Measurements from ENCODE around the gene BLTP2.
"Not testable (repeated sequence)": the region's sequence is repeated elsewhere in the genome, so short reads cannot be mapped to it uniquely, and the experiment has no call there.

Gene BLTP2

GRCh38 chr17:28644787-28645575 is at the start of gene BLTP2:
BLTP2 (minus strand) TSS chr17:28645158; CDS start chr17:28645056, 102 bp downstream.
- peak; percentile 96 for DNase-seq

- DNase-seq, result no peak
These were observed 48.9 kb upstream of the BLTP2 start for GRCh38 chr17:28693869-28694268.

DNA sequence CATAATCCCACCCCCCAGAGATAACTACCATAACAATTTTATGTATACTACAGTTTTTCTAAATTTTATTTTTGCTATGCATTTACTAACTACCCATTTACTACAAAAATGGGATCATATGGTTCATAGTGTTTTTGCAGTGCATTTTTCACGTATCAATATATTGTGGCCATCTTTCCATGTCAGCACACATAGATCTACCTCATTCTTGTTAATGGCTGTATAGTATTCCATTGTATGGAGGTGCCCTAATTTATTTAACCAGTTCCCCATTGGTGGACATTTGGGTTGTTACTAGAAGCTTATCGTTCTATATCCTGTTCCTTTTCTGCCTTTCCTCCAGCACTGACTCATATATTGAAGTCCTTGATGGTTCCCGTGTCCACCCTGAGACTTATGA is 44.1 kb upstream of the BLTP2 start:
- DNase-seq, result no peak

DNA sequence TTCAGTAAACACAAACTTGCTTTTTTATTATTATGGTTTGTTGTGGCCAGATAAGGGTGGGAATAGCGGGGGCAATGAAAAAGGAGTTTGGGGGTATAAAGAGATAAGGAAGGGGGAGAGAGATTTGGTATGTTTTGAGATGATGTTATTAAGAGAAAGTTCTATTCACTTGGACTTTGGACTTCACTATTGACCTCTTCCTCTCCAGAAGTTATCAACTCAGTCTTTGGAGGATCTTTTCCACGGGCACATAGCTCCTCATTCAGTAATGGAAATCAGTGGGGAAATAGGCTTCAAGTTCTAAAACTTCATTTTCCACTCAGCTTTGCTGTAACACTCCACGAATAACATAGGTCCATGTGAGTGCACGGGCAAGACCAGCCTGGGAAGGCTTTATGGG is 43.5 kb upstream of the BLTP2 start:
- no peak for DNase-seq

GRCh38 chr17:28686296-28686695 is 41.3 kb upstream of the BLTP2 start:
- no peak for DNase-seq

DNA sequence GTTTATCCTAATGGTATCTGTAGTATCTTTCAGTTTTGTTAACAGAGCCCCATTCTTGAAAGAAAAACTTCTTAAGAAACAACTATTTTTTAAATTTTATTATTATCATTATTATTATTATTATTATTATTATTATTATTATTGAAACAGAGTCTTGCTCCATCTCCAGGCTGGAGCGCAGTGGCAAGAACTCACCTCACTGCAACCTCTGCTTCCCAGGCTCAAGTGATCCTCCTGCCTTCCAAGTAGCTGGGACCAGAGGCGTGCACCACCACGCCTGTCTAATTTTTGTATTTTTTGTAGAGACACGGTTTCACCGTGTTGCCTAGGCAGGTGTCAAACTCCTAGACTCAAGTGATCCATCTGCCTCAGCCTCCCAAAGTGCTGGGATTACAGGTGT is 40.4 kb upstream of the BLTP2 start:
- no peak for DNase-seq

DNA sequence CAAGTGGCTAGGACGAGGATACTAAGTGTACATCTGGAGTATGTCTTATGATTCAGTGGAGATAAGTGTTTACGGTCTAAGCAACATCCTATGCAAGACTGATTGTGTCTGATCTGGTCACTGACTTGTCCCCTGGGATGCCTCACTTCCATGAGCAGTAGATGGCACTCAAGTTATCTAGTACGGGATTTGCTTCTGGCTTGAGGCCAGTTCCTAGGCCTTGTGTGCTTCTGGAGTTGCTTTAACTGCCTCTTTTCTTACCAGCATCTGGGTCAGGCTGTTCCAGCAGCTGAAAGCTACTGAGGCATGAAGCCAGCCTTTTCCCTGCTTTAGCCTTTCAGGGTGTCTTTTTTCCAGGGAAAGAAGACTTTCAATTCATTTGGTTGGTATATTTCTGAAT is 40.0 kb upstream of the BLTP2 start:
- DNase-seq, result no peak

DNA sequence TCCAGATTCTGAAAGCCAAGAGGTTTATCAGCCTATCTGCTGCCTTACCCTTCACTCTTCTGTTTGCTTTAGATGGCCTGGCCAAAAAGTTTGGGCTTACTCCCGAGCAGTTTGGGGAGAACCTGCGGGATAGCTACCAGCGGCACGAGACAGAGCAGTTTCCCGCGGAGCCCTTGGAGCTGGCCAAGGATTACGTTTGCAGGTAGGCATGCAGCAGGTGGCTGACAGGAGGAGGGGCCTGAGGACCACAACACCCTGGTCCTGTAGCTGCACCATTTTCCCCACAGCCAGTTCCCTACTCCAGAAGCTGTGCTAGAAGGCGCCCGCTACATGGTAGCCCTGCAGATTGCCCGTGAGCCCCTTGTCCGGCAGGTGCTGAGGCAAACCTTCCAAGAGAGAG is 37.7 kb upstream of the BLTP2 start:
- no peak for DNase-seq

DNA sequence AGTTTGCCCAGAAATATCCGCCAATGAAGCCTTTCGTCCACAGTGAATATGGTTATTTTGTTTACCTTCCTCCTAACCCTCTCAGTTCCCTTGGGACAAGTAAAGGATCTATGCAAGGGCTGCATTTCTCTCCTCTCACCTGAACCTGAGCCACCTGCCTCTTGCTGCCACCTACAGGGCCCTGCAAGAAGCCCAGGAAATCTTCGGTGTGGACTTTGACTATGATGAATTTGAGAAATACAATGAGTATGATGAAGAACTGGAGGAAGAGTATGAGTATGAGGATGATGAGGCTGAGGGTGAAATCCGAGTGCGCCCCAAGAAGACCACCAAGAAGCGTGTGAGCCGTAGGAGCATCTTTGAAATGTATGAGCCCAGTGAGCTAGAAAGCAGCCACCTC is 31.0 kb upstream of the BLTP2 start:
- DNase-seq, result no peak

DNA sequence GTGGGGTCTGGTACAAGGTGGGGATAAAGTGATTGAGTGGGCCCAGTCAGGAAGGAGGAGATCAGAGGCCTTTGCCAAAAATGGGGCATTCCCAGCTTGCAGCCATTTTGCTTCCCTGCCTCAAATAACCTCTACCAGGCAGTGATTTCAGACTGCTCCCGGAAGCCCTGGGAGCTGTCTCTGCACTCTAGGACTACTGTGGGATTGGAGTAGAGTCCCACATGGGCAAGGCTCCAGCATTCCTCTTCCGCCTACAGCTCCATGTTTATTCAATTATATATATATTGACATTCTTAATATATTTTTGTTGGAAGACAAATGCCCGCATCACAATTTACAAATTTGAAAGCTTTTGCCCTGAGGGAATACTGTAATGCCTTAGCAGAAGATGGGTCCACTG is 30.5 kb upstream of the BLTP2 start:
- DNase-seq, result no peak

DNA sequence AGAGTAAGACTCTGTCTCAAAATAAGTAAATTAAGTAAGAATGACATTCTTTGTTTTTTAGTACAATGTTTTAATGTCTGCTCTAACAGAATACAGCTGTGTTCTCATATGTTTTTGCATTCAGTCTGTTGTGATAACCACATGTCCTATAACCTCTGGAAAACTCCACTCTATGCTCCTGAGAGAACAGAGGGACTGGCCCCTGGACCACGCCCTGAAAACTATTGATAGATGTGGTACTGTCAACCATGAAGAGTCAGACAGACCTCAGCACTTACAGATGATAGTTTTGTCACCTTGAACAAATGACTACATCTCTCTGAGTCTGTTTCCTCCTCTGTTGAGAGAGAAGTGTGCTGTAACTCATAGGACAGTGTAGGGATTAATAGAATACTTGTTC is 25.0 kb upstream of the BLTP2 start:
- DNase-seq, result no peak

DNA sequence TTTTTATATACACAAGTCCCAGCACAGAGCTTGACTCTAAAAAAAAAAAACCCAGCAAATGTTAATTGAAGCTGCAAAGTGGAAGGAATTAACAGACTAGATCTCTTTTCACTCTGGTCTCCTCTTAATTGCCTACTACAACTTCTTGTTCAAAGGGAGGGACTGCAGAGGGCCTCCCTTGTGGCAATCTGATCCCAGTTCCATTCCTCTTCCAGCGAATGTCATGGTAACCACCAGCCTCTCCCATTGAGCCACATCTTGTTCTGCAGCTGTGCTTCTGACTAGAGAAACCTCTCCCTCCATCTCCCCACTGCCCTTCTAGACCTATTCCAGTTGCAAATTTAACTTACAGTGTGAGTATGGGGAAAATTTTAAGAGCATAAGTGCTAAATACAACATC is 22.9 kb upstream of the BLTP2 start:
- no peak for DNase-seq

DNA sequence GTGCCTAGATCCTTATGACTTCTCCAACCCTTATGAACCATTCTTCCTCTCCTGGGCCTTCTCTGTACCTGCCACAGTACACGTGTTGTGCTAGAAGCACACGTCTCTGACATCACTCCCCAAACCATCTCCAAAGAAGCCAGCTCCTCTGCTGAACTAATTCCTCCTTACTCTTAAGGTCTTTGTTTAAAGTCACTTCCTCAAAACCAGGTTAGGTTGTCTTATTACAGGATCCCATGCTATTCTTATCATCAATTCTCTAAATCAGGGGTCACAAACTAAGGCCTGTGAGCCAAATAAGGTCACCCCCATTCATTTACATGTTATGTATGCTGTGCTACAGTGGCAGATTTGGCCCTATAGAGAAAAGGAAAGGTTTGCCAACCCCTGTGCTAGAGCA is 21.0 kb upstream of the BLTP2 start:
- DNase-seq, result no peak

GRCh38 chr17:28663723-28664122 is 18.8 kb upstream of the BLTP2 start:
- DNase-seq, result no peak

DNA sequence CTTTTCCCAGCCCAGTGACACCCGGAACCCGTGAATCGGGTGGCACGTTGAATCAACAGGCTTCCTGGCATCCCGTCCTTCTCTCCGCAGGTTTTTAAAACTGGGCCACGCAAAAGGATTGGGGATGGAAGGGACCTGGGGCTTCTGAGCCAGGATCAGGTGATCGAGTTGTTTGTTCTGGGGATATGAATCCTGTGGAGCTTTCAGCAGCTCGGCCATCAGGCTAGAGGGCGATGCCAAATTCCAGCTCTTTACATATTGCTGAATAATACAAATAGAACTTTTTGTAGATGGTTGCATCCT is 17.5 kb upstream of the BLTP2 start:
- DNase-seq, result no peak

GRCh38 chr17:28661635-28662526 is 16.9 kb upstream of the BLTP2 start, which contains the start of the genes SDF2 and SUPT6H:
SDF2 (minus strand) TSS chr17:28661906; CDS start chr17:28661876, 30 bp downstream.
SUPT6H (plus strand) TSS chr17:28662205; CDS start chr17:28673402, 11,197 bp downstream.
- peak; percentile 90 for DNase-seq

- DNase-seq, result not testable (repeated sequence)
These were observed 14.5 kb upstream of the BLTP2 start for GRCh38 chr17:28659497-28659881.

DNA sequence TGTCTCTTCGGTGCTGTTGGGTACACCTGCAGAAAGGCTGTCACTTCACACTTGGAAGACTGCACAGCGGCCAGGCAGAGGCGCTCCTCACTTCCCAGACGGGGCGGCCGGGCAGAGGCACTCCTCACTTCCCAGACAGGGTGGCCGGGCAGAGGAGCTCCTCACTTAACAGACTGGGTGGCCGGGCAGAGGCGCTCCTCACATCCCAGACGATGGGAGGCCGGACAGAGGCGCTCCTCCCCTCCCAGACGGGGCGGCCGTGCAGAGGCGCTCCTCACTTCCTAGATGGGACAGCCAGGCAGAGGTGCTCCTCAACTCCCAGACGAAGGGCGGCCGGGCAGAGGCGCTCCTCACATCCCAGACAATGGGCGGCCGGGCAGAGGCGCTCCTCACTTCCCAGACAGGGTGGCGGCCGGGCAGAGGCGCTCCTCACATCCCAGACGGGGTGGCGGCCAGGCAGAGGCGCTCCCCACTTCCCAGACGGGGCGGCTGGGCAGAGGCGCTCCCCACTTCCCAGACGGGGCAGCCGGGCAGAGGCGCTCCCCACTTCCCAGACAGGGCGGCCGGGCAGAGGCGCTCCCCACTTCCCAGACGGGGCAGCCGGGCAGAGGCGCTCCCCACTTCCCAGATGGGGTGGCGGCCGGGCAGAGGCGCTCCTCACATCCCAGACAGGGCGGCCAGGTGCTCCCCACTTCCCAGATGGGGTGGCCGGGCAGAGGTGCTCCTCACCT is 14.0 kb upstream of the BLTP2 start:
- DNase-seq, result not testable (repeated sequence)

GRCh38 chr17:28658342-28658741 is 13.4 kb upstream of the BLTP2 start:
- not testable (repeated sequence) for DNase-seq

DNA sequence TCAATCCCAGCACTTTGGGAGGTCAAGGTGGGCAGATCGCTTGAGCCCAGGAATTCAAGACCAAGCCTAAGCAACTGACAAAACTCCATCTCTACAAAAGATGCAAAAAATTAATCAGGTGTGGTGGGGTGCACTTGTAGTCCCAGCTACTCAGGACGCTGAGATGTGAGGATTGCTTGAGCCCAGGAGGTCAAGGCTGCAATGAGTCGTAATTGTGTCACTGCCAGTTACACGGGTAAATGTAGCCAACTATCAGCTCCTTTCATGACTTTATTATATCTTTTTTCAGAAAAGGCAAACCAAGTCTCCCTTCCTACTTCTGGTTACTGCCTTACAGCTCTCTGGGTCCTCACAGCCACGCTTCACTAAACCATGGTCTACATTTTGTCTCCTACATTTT is 12.8 kb upstream of the BLTP2 start:
- DNase-seq, result no peak

- DNase-seq, result no peak
These were observed 10.2 kb upstream of the BLTP2 start for GRCh38 chr17:28655160-28655559.

GRCh38 chr17:28648698-28649097 is 3.7 kb upstream of the BLTP2 start:
- no peak for DNase-seq

- DNase-seq, result no peak
These were observed 1.2 kb upstream of the BLTP2 start for GRCh38 chr17:28646039-28646754.

All from CD4-positive, alpha-beta T cell treated with Interleukin-15 for 1 hour (primary cell).